Activated T-cell treated with anti-CD3 and anti-CD28 coated beads, Interleukin-2, amount 50 U/mL, for 4 hours (primary cell): ENCODE results near the gene HIC2. TPM values are rescaled to one million over a fixed set of nuclear protein-coding genes. Genes with fewer than 3 reads are reported as not detected.
"Not testable (repeated sequence)": the region's sequence is repeated elsewhere in the genome, so short reads cannot be mapped to it uniquely, and the experiment has no call there.

Experiments
- ATAC-seq, 2 donors: fragments of 200-7000 bp; cut with Tn5 transposase; one replicate each; pipeline ENCODE4 v1.10.0; 2021
- DNase-seq: peaks from one replicate; pipeline ENCODE4 v3.0.0-alpha.2; 2020
- H3K27me3 Mint-ChIP-seq: one replicate; pipeline ENCODE4 v1.8.0; 2021; ENCODE audit warnings: low read depth, mixed read lengths
- H3K36me3 Mint-ChIP-seq: one replicate; pipeline ENCODE4 v1.8.0; 2022; ENCODE audit warnings: mixed read lengths; ENCODE audit not compliant: insufficient read depth
- H3K4me1 Mint-ChIP-seq: one replicate; pipeline ENCODE4 v1.8.0; 2021; ENCODE audit warnings: low read depth, mixed read lengths
- H3K4me3 Mint-ChIP-seq: one replicate; pipeline ENCODE4 v1.8.0; 2021; ENCODE audit warnings: mild to moderate bottlenecking, moderate library complexity, mixed read lengths
- H3K9me3 Mint-ChIP-seq: one replicate; pipeline ENCODE4 v1.8.0; 2021; ENCODE audit warnings: mixed read lengths
- total RNA-seq, 3 donors: library from RNA; stranded (reverse); gene quantifications; one replicate each; pipeline ENCODE4 v1.2.1, GENCODE V29; 2021

The HIC2 gene
- total RNA-seq, 3 donors from 2014 or later: 8.1 to 8.8 (median 8.2) TPM

DNA sequence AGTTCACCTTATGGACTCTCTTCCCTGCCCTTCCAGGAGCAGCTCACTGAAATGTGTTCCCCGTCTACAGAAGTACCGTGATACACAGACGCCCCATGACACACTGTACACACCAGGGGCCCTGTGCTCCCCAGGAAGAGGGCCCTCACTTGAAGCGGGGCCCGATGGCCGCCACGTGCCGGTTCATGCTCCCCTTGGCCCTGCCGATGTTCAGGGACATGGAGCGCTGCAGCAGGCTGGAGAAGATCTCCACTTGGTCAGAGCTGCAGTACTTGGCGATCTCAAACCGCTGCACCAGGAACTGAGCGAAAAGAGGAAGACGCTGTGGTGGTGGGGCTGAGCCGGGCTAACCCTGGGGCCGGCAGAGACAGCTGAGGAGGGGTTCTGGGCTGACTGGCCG lies 70.6 kb downstream of the HIC2 start:
- not testable (repeated sequence) for H3K9me3 Mint-ChIP-seq, ATAC-seq, H3K4me1 Mint-ChIP-seq, H3K27me3 Mint-ChIP-seq, DNase-seq, H3K4me3 Mint-ChIP-seq, H3K36me3 Mint-ChIP-seq

DNA sequence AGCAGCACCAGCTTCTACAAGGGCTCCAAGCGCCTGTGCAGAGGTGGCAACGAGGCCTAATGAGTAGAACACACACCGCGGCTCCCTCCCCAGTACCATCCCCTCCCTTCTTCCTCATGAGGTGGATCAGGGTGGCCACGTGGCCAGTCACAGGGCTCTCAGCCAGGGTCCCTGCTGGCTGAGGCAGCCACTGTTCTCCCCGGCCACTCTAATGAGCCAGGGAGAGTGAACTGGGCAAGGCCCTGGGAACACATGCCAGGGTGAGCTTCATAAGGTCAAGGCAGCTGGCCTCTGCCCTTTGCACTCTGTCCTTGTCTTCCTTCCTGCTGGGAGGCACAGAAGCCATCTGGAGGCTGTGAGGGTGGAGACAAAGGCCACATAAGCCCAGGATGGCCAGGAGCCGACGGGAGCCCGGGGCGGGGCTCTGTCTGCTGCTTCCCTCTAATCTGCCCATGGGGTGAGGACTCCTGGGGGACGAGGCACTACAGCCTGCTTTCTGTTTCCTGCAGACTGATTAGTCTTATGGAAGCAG lies 72.0 kb downstream of the HIC2 start:
- not testable (repeated sequence) for H3K4me1 Mint-ChIP-seq, H3K27me3 Mint-ChIP-seq, ATAC-seq, H3K4me3 Mint-ChIP-seq, DNase-seq, H3K36me3 Mint-ChIP-seq, H3K9me3 Mint-ChIP-seq

DNA sequence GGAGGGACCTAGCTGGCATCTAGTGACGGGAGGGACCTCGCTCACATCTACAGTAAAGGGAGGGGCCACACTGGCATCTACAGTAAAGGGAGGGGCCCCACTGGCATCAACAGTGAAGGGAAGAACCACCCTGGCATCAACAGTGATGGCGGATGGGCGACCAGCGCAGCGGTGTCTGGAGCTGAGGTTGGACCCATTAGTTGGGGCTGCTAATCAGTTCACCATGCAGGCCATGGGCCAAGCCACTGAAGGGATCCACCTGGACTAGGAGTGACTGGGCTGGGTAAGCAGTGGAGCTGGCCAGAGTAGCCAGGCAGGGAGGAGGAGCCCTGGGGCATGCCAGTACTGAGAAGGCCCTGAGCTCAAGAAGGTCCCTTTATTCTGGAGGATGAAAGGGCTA lies 73.4 kb downstream of the HIC2 start:
- not testable (repeated sequence) for H3K9me3 Mint-ChIP-seq, DNase-seq, H3K4me1 Mint-ChIP-seq, H3K36me3 Mint-ChIP-seq, H3K4me3 Mint-ChIP-seq, H3K27me3 Mint-ChIP-seq, ATAC-seq

- DNase-seq, H3K4me1 Mint-ChIP-seq: not testable (repeated sequence)
Observed at GRCh38 chr22:21492271-21492670, 75.1 kb downstream of the HIC2 start.

DNA sequence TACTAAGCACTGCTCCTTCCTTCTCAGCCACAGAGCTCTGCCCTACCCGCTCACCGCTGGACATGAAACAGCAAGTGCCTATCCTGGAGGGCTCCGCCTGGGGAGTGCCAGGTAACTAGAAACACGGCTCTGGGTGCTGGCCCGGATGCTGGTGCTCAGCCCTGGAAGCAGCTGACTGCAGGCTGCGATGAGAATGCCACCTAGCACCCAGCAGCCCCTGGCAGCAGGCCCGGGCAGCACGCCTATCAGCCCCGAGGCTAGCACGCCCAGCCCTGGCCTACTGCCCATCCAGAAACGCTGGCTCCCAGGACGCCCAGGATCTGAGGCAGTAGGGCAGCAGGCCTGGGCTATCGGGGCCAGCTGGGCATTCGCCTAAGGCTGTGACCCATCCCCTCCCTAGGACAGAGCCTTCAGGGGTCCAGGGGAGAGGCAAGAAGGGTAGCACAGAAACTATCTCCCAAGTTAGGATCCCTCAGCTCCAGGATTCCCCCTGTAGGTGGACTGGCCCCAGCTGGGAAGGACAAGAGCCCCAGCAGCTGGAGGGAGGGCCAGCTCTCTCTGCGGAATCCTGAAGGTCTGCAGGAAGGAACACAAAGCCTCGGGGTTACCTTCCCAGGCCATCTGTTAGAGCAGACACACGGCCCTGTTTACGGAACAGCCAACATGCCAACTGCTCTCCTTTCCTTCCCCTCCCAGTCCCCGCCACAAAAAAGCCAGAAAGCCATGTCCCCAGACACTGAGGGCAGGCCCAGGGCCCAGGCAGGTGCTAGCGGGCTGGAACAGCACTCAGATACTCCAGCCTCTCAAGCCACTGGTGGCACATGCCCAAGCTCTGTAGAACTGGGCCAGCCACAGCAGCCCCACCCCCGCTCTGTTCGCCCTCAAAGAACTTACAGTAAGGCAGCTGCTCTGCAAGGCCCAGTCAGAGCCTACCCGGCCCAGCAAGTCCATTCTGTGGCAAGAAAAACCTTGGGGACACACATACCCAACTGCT lies 76.9 kb downstream of the HIC2 start:
- not testable (repeated sequence) for H3K4me3 Mint-ChIP-seq, H3K4me1 Mint-ChIP-seq, DNase-seq, H3K9me3 Mint-ChIP-seq, H3K36me3 Mint-ChIP-seq, ATAC-seq, H3K27me3 Mint-ChIP-seq

More at GRCh38 chr22:21492271-21492670, 75.1 kb downstream of the HIC2 start:
- not testable (repeated sequence) for ATAC-seq, H3K9me3 Mint-ChIP-seq, H3K27me3 Mint-ChIP-seq, H3K36me3 Mint-ChIP-seq, H3K4me3 Mint-ChIP-seq

DNA sequence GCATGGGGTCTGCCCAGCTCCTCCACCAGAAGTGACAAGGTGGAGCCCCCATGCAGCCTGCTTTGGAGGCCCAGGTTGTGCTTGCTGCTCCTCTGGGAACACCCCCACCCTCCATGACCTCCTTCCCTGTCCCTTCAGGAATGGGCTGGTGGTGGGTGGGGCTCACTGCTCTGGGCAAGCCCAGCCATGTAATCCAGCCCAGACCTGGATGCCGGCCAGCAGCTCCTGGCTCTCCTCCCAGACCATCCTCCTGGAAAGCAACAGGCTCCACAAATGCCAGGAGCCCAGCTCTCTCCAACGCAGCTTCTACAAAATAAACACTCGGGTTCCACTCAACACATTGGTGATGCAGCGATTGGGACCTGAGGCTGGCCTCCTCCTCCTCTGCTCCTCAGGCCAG lies 80.8 kb downstream of the HIC2 start:
- H3K27me3 Mint-ChIP-seq, H3K36me3 Mint-ChIP-seq, H3K4me1 Mint-ChIP-seq, H3K4me3 Mint-ChIP-seq, ATAC-seq, DNase-seq, H3K9me3 Mint-ChIP-seq: not testable (repeated sequence)

DNA sequence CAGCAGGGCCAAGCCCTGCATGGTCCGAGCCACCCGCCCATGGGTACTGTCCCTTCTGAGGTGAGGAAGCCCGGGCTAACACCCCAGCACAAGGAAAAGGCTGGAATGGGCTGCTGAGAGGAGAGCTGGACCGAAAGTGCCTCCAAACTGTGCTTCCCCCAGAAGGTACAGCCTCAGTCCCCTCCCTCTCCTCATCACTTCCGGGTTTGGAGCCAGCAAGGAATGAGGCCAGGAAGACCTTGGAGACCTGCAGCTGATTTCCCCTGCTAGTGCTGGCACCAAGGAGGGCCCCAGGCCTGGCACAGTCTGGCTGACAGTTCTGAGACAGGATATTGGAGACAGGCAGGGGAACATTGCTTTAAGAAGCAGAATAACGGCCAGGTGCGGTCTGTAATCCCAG lies 81.3 kb downstream of the HIC2 start:
- not testable (repeated sequence) for H3K4me1 Mint-ChIP-seq, ATAC-seq, DNase-seq

DNA sequence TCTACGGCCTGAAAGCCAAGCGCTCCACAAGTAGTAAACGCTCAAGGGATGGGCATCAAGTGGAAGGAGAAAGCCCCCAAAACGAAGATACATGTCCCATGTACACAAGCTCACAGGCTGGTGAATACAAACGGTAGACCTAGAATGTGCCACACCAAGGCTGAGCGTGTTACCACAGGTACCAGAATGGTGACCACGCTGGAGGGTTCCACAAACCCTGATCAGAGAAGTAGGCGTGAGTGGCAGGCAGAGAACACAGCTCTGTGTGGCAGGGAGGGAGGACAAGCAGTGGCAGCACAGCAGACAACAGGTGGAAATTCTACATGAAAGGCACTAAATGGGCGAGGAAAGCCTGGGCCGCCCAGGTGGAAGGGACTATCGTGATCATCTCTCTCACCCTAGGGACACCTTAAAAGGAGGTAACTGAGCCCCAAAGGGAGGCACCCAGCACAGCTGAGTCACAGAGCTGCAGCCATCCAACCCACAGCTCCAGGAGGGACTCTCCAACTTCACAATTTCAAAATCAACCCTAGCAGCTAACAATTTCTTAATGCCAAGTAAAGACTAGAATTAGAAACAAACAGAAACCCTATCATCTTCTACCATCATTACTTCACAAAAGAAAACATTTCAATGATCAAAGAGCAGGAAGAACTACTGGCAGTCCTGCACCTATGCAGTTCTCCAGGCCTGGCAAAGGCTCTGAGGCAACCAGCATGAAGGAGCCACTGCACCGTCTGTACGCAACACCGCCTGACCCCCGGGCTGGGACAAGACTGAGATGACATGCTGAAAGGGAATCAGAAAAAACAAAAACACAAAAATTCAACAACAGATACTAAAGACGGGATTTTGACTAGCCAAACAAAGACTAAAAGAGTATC lies 82.7 kb downstream of the HIC2 start:
- H3K4me3 Mint-ChIP-seq, H3K9me3 Mint-ChIP-seq, DNase-seq, H3K4me1 Mint-ChIP-seq, H3K36me3 Mint-ChIP-seq, H3K27me3 Mint-ChIP-seq: not testable (repeated sequence)
- ATAC-seq: peak; percentile 95 to 96

More for the DNA sequence above, 81.3 kb downstream of the HIC2 start:
- not testable (repeated sequence) for H3K9me3 Mint-ChIP-seq, H3K36me3 Mint-ChIP-seq, H3K4me3 Mint-ChIP-seq, H3K27me3 Mint-ChIP-seq

Other genes with a start within 250 kb of the HIC2 start
- under 1 TPM in 2 of 3 donors, not detected in 1; 0.20 to 0.61 TPM for gene RIMBP3B, start 33.6 kb upstream of the HIC2 start, total RNA-seq
- gene TMEM191C, start 50.0 kb downstream of the HIC2 start, total RNA-seq: under 1 TPM; 0.23 to 0.87 (median 0.53) TPM
- gene RIMBP3C, start 134.1 kb downstream of the HIC2 start, total RNA-seq: under 1 TPM in 2 of 3 donors, not detected in 1; 0.20 to 0.57 TPM
- 10 to 100 TPM; 73.5 to 79.2 (median 78.0) TPM for gene UBE2L3, start 150.3 kb downstream of the HIC2 start, total RNA-seq
- gene YDJC, start 212.7 kb downstream of the HIC2 start, total RNA-seq: 10 to 100 TPM; 74.5 to 91.5 (median 91.4) TPM
- gene CCDC116, start 215.4 kb downstream of the HIC2 start, total RNA-seq: 1 to 10 TPM in 1 of 3 donors, under 1 TPM in 2; 0.73 to 1.3 (median 0.86) TPM
- gene SDF2L1, start 224.9 kb downstream of the HIC2 start, total RNA-seq: 100 to 1,000 TPM; 151 to 173 (median 163) TPM
- gene PPIL2, start 248.6 kb downstream of the HIC2 start, total RNA-seq: 10 to 100 TPM; 40.0 to 44.7 (median 40.0) TPM